Neural progenitor cell (in vitro differentiated cells): Measurements from ENCODE around the gene SMIM1. TPM values are rescaled to one million over a fixed set of nuclear protein-coding genes. Genes with fewer than 3 reads are reported as not detected.
A peak's percentile ranks its signal among the peaks of the same experiment; 100 is the strongest.

Experiments
- DNase-seq: peaks from one replicate; pipeline ENCODE4 v3.0.0-alpha.2; 2016; ENCODE audit warnings: low spot score
- H2AFZ ChIP-seq: fragments of 200-600 bp; sonication (generic); replicated peaks from 2 replicates; pipeline ENCODE4 v1.6.1; 2016; ENCODE audit warnings: antibody characterized with exemption
- H3F3A ChIP-seq: fragments of 200-600 bp; sonication (generic); 2 replicates; pipeline ENCODE4 v1.6.1; 2016; ENCODE audit warnings: antibody characterized with exemption, low read depth
- H3K27ac ChIP-seq: fragments of 200-600 bp; sonication (generic); 2 replicates; pipeline ENCODE4 v1.5.1; 2016; ENCODE audit warnings: mild to moderate bottlenecking
- H3K27me3 ChIP-seq: fragments of 200-600 bp; sonication (generic); 2 replicates; pipeline ENCODE4 v1.6.1; 2016; ENCODE audit warnings: mild to moderate bottlenecking, moderate library complexity
- H3K36me3 ChIP-seq: fragments of 200-600 bp; sonication (generic); 2 replicates; pipeline ENCODE4 v1.5.1; 2016
- H3K4me1 ChIP-seq: fragments of 200-600 bp; sonication (generic); 2 replicates; pipeline ENCODE4 v1.6.1; 2016; ENCODE audit warnings: mixed run types
- H3K4me2 ChIP-seq: fragments of 200-600 bp; sonication (generic); 2 replicates; pipeline ENCODE4 v1.6.1; 2016
- H3K4me3 ChIP-seq: fragments of 200-600 bp; sonication (generic); 2 replicates; pipeline ENCODE4 v1.5.1; 2016
- H3K79me2 ChIP-seq: fragments of 200-600 bp; sonication (generic); 2 replicates; pipeline ENCODE4 v1.6.1; 2016; ENCODE audit warnings: low read depth
- H3K9ac ChIP-seq: fragments of 200-600 bp; sonication (generic); 2 replicates; pipeline ENCODE4 v1.6.1; 2016
- H3K9me3 ChIP-seq: fragments of 200-600 bp; sonication (generic); 2 replicates; pipeline ENCODE4 v1.5.1; 2016; ENCODE audit warnings: low read depth
- H4K20me1 ChIP-seq: fragments of 200-600 bp; sonication (generic); 2 replicates; pipeline ENCODE4 v1.6.1; 2016; ENCODE audit warnings: low read depth
- H3K27ac Mint-ChIP-seq: 3 replicates; pipeline ENCODE4 v1.8.0; 2021; ENCODE audit warnings: mixed read lengths
- H3K27me3 Mint-ChIP-seq: 2 replicates; pipeline ENCODE4 v1.8.0; 2022; ENCODE audit warnings: low read depth, mild to moderate bottlenecking, inconsistent platforms, moderate library complexity, mixed read lengths; ENCODE audit not compliant: insufficient read depth
- H3K36me3 Mint-ChIP-seq: 3 replicates; pipeline ENCODE4 v1.8.0; 2021; ENCODE audit warnings: mixed read lengths
- H3K4me1 Mint-ChIP-seq: 3 replicates; pipeline ENCODE4 v1.8.0; 2021; ENCODE audit warnings: mixed read lengths
- H3K4me3 Mint-ChIP-seq: 3 replicates; pipeline ENCODE4 v1.8.0; 2021; ENCODE audit warnings: mild to moderate bottlenecking, moderate library complexity, mixed read lengths
- H3K9me3 Mint-ChIP-seq: 3 replicates; pipeline ENCODE4 v1.8.0; 2020; ENCODE audit warnings: mixed read lengths
- CTCF ChIP-seq: fragments of 200-600 bp; sonication (generic); IDR thresholded peaks from 2 replicates; pipeline ENCODE4 v1.5.1; 2017; ENCODE audit warnings: antibody characterized with exemption, mild to moderate bottlenecking
- EZH2 ChIP-seq: fragments of 200-600 bp; sonication (generic); IDR thresholded peaks from 2 replicates; pipeline ENCODE4 v1.6.1; 2017; ENCODE audit warnings: antibody characterized with exemption, mild to moderate bottlenecking, moderate library complexity
- EZH2phosphoT487 ChIP-seq: fragments of 200-600 bp; sonication (generic); IDR thresholded peaks from 2 replicates; pipeline ENCODE4 v1.6.1; 2017; ENCODE audit warnings: antibody characterized with exemption
- total RNA-seq: library from RNA; depleted of rRNA; stranded (reverse); fragments of >200 nt; gene quantifications from 2 replicates; pipeline ENCODE4 v1.2.3, GENCODE V29; 2015; ENCODE audit warnings: low replicate concordance

Gene SMIM1
- total RNA-seq, 1 donor from 2014 or later, result not detected

- no peak overlapping the region for H3K4me2 ChIP-seq
Measured at GRCh38 chr1:3729594-3730542, 42.7 kb upstream of the SMIM1 start.

GRCh38 chr1:3730543-3731247 is 41.9 kb upstream of the SMIM1 start:
- Histone ChIP-seq H3K9me3 (no peaks in the 10 kb centered on the region), H3K79me2 (no peaks in the 10 kb centered on the region), H4K20me1 (no peaks in the 10 kb centered on the region), H2AFZ (no peak overlapping the region), H3K4me3 (no peak overlapping the region), H3K4me2 (no peak overlapping the region), H3K36me3 (no peaks in the 10 kb centered on the region), H3K27ac (no peak overlapping the region), H3F3A (no peaks in the 10 kb centered on the region), H3K27me3 (peaks cover 11% of the 10 kb centered on the region), H3K4me1 (peaks cover 10% of the 10 kb centered on the region), H3K9ac (no peak overlapping the region)
- Mint-ChIP-seq H3K4me3 (no peak overlapping the region), H3K27ac (no peak overlapping the region), H3K9me3 (no peaks in the 10 kb centered on the region), H3K36me3 (no peaks in the 10 kb centered on the region), H3K27me3 (peaks cover 2% of the 10 kb centered on the region), H3K4me1 (peaks cover 9% of the 10 kb centered on the region)
- no peak for DNase-seq
- TF ChIP-seq EZH2phosphoT487 (no peak), EZH2 (no peak), CTCF (no peak)

More at GRCh38 chr1:3729594-3730542, 42.7 kb upstream of the SMIM1 start:
- peaks cover 11% of the 10 kb centered on the region for H3K27me3 ChIP-seq
- H4K20me1 ChIP-seq, result no peaks in the 10 kb centered on the region
- Mint-ChIP-seq H3K9me3 (no peaks in the 10 kb centered on the region), H3K27me3 (peaks cover 4% of the 10 kb centered on the region), H3K36me3 (no peaks in the 10 kb centered on the region), H3K4me1 (peaks cover 9% of the 10 kb centered on the region), H3K4me3 (no peak overlapping the region), H3K27ac (no peak overlapping the region)
- TF ChIP-seq CTCF (no peak), EZH2 (no peak), EZH2phosphoT487 (no peak)
- H3K36me3 ChIP-seq, result no peaks in the 10 kb centered on the region
- H3K9ac ChIP-seq, result no peak overlapping the region
- H3K79me2 ChIP-seq, result no peaks in the 10 kb centered on the region
- H2AFZ ChIP-seq, result no peak overlapping the region
- no peak overlapping the region for H3K4me3 ChIP-seq
- no peak for DNase-seq
- H3K4me1 ChIP-seq, result peaks cover 10% of the 10 kb centered on the region
- no peak overlapping the region for H3K27ac ChIP-seq
- H3K9me3 ChIP-seq, result no peaks in the 10 kb centered on the region
- H3F3A ChIP-seq, result no peaks in the 10 kb centered on the region

GRCh38 chr1:3731583-3732433 is 40.7 kb upstream of the SMIM1 start:
- Mint-ChIP-seq H3K27ac (peak overlapping the region; percentile 86), H3K4me1 (peaks cover 9% of the 10 kb centered on the region), H3K27me3 (peaks cover 2% of the 10 kb centered on the region), H3K9me3 (no peaks in the 10 kb centered on the region), H3K36me3 (peaks cover under 1% of the 10 kb centered on the region), H3K4me3 (no peak overlapping the region)
- Histone ChIP-seq H3K27ac (no peak overlapping the region), H3K9me3 (no peaks in the 10 kb centered on the region), H2AFZ (no peak overlapping the region), H3K9ac (no peak overlapping the region), H3K4me2 (no peak overlapping the region), H4K20me1 (no peaks in the 10 kb centered on the region), H3K4me3 (no peak overlapping the region), H3K36me3 (no peaks in the 10 kb centered on the region), H3K79me2 (no peaks in the 10 kb centered on the region), H3F3A (no peaks in the 10 kb centered on the region), H3K4me1 (peaks cover 10% of the 10 kb centered on the region), H3K27me3 (peaks cover 11% of the 10 kb centered on the region)
- no peak for TF ChIP-seq EZH2phosphoT487
- no peak for TF ChIP-seq EZH2
- no peak for TF ChIP-seq CTCF
- DNase-seq, result no peak
